ENCODE results near the gene OPCML.

- TF ChIP-seq CTCF (IDR thresholded peaks at IDR 0.05) (no peak), TCF7L2 (IDR thresholded peaks at IDR 0.05; ENCODE audit: low read depth, low read length) (no peak), POLR2AphosphoS5 (IDR thresholded peaks at IDR 0.05; ENCODE audit: low read depth, low read length) (no peak), SIN3A (IDR thresholded peaks at IDR 0.05; ENCODE audit: borderline replicate concordance, insufficient read depth, low read depth, low read length) (no peak)
Measured at GRCh38 chr11:132746305-132746704, 786.0 kb downstream of the OPCML start.
